Left kidney (tissue), 2 donors: ENCODE data around the gene ITGA8. TPM values are rescaled to one million over a fixed set of nuclear protein-coding genes. Genes with fewer than 3 reads are reported as not detected.

Experiments used
- DNase-seq: peaks from one replicate; pipeline ENCODE4 v3.0.0-alpha.2; 2013
- polyA plus RNA-seq: library from polyadenylated mRNA; unstranded; fragments of 120-200 nt; gene quantifications from one replicate; pipeline ENCODE4 v1.2.1, GENCODE V29; 2013; ENCODE audit not compliant: insufficient read length

ITGA8 gene
- polyA plus RNA-seq, 1 donor, result 47.7 TPM

DNA sequence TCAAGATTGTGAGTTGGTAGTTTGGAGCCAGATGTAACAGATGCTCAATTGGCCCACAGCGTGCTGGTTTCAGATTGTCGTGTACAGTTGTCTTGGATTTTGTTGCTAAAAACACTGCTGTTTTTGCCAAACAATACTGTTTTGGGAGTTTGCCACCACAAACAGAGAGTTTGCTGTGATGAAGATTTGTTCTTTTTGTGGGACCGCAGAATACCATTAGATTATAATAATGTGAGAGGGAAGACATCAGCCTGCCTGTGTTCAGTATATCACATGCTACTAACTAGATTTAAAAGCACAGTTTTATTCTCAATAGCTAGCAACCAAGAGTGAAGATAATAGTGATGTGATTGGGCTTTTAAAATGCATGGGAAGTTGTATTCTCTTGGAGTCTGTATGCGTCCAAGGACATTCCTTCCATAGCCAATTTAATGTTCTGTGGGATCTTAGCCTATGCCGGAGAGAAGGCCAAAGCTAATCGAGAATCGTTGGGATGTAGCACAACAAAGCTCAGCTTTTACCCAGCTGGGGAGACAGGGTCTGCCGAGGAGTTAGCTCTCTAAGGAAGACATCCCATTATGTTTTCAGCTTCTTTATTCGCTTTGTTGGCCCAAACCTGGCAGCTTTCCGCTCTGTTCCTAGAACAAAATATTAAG, 18.7 kb upstream of the ITGA8 start:
- peak; percentile 81 for DNase-seq

DNA sequence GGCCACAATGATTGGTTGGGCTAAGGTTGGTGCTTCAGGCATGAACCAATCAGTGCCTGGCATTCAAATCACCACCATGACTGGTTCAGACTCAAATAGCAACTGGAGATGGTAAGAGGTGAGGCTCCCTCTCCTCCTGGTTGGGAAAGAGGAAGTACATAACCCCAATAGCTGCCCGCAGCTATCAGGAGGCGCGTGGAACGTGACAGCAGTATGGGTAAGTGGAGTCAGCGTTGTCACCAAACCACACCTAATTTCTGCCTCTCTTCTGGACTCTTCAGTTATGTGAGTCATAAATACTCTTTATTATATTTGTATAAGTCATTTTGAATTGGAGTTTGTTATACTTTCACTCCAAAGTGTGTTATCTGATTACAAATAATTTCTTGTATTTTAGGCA, 17.9 kb upstream of the ITGA8 start:
- no peak for DNase-seq

DNA sequence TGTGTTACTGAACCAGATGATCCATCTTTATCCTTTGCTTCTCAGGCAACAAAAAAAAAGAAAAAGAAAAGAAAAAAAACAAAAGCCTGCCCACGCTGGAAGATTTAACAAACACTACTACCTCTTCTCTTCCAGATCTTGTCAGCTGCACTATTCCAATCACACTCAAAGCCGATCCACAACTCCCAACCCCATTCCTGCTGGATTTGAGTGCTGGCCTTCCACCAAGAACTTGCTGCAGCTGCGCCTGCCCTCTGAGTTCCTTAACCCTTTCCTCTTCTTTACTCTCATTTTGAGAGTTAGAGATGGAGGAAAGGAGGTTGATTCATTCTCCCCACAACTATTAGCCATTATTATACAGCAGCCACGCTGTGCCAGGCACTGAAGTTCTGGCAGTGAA, 16.0 kb upstream of the ITGA8 start:
- DNase-seq, result no peak

DNA sequence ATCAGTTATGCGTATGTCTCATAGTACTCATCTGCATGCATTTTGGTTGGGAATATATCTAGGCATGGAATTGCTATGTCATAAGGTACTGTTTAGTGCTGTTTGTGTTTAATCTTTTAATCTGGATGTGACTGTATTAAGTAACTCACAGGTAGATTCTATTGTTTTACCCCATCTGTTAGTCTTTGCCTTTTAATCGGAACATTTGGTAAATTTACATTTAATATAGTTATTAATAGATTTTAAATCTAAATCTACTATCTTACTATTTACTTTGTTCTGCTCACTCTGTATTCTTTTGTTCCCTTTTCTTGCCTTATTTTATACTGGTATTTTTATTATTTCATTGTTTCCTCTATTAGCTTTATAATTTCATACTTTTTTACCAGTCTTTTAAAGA, 10.6 kb upstream of the ITGA8 start:
- no peak for DNase-seq

DNA sequence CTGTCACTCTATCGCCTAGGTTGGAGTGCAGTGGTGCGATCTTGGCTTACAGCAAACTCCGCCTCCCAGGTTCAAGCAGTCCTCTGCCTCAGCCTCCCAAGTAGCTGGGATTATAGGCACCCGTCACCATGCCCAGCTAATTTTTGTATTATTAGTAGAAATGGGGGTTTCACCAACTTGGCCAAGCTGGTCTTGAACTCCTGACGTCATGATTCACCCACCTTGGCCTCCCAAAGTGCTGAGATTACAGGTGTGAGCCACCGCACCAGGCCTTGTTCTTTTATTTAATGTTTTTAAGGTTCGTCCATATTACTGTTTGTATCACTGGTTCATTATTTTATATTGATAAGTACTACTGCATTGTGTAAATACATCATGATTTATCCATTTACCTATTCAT, 10.2 kb upstream of the ITGA8 start:
- no peak for DNase-seq

DNA sequence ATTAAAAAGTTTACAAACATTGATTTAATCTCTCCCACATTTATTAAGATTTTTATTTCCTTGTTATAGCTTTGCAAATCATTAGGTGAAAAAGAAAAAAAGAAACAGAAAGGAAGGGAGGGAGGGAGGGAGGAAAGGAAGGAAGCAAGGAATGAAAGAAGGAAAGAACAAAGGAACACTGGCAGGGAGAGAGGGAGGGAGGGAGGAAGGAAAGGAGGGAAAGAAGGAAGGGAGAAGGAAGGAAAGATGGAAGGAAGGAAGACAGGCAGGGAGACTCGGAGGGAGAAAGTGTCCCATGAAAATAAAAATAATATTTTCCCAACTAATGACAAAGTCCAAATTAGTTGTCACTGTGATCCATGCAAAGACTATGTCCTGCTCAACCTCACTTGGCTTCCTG, 6.3 kb upstream of the ITGA8 start:
- DNase-seq, result no peak

DNA sequence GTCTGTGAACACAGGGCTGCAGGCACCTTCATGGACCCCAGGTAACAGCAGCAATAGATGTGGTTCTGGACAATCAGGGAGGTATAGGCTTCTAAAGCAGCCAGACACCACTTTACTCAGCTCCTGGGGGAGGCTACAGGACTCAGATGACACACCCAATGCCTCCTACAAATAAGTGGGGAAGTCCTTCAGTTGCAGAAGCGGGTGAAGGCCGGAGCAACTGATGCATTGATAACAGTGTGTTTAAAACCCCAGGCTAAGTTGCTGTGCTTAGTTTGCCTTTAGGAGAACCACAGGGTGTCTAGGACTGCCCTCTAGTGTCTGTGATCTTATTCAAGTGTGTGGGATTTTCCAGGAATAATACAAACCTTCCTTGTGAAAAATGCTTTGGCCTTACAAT, 5.9 kb upstream of the ITGA8 start:
- DNase-seq, result no peak

- DNase-seq, result no peak
These were observed 5.0 kb upstream of the ITGA8 start for GRCh38 chr10:15724683-15725082.

GRCh38 chr10:15723803-15724202, 4.1 kb upstream of the ITGA8 start:
- no peak for DNase-seq

DNA sequence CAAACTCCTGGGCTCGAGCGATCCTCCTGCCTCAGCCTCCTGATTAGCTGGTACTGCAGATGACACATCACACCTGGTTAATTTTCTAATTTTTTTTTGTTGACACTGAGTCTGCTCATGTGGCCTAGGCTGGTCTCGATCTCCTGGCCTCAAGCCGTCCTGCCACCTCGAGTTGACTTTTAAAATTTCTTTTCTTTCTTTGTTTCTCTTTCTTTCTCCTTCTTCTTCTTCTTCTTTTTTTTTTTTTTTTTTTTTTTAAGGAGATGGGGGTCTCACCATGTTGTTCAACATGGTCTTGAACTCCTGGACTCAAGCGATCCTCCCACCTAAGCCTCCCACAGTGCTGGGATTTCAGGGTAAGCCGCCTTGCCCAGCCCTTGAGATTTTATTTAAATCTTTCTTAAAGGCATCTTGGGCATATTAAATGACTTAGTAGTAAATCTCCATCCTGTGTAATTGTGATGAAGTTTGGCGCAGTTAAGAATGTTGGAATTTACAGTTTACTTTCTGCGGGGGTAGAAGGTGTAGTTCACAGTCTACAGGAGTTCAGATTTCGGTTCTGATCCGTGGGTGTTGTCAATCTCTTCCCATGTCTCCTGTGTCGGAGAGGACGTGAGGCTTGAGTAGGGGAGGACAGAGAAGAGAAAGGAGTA, 1.0 kb upstream of the ITGA8 start:
- no peak for DNase-seq

GRCh38 chr10:15719049-15719898, 448 bp downstream of the ITGA8 start:
- peak; percentile 56 for DNase-seq

GRCh38 chr10:15718694-15719048, 1.1 kb downstream of the ITGA8 start:
- DNase-seq, result no peak

- peak; percentile 51 for DNase-seq
These were observed 4.0 kb downstream of the ITGA8 start for GRCh38 chr10:15715619-15716227.

- DNase-seq, result no peak
These were observed 4.9 kb downstream of the ITGA8 start for GRCh38 chr10:15714847-15715246.

GRCh38 chr10:15712883-15713282, 6.8 kb downstream of the ITGA8 start:
- no peak for DNase-seq

DNA sequence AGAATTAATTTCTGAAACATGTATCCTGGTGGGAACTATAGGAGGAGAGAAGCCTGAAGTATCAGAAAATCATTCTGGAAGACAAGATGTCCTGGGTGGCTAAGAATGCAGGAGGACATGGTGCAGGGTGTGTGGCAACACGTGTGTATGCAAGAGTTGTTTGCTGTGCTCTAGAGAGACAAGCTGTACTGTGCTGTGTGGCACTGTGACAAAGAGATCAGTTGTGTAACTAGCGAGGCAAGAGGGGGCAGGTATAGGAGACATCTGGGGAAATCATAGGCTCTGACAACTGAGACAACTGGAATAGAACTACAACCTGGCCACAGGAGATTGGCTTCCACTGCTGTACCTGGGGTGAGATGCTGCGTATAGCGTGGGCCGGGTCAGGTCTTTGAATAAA, 9.3 kb downstream of the ITGA8 start:
- DNase-seq, result no peak

- DNase-seq, result no peak
These were observed 14.4 kb downstream of the ITGA8 start for GRCh38 chr10:15705298-15705697.

DNA sequence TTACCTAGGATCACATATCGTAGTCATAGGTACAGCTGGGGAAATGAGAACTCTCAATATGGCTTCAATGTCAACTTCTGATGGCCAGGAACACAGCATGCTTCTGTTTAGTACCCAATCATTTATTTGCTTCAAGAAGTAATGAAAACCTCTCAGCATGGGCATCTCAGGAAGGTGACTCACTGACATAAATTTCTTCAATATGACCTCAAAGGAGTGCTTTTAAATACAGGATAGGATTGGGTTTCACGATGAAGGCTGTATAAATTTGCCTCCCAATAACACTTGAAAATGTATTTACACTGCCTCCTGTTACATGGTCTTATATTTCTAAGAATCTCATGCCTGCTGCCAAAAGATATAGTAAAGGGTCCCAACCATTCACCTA, 15.1 kb downstream of the ITGA8 start:
- DNase-seq, result no peak

DNA sequence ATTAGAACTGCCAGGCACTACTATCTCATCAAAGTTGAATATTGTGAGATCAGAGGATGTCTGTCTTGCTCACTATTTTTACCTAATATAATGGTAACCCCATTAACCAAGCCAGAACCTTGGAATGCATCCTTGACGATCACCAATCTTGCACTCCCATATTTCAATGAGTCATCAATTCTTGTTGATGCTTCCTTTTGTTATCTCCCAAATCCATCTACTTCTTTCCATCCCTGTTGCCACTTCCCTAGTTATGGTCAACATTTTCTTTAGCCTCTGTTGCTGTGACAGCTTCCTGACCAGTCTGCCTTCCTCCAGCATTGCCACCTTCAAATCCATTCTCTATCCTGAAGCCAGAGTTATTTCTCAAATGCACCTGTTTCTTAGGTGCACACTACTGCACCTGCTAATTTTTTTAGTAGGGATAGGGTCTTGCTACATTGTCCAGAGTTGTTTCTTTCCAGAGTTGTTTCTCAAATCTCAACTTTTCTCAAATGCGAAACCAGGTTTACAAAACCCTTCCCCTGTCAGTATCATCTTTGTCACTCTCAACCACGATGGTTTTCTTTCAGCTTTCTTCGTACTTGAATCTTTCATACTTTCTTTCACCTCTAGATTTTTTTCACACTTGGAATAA, 15.7 kb downstream of the ITGA8 start:
- DNase-seq, result no peak

GRCh38 chr10:15703151-15703880, 16.4 kb downstream of the ITGA8 start:
- DNase-seq, result no peak

DNA sequence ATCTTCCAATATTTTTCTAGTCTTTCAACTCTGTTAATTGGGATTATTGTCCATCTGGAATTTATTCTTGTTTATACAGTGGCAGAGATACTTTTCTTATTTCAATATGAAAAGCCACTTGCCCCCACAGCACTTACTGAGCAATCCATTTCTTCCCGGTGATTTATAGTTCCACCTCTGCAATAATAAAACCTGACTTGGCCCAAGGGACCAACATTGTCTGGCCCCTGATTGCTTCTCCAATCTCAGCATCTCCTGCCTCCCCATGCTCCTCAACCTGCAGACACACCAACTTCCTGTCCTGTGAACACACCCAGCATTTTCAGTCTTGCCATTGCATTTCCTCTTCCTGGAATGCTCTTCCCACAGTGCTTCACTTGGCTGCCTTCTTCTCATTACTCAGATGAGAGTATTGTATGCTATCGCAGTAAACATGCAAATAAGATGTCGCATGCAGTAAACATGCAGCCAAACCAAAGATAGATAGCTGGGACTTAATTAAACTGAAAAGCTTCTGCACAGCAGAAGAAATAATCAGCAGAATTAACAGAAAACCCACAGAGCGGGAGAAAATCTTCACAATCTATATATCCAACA, 19.5 kb downstream of the ITGA8 start:
- no peak for DNase-seq
